Right lung (tissue), 10 donors: ENCODE data around the gene NTNG1. TPM values are rescaled to one million over a fixed set of nuclear protein-coding genes. Genes with fewer than 3 reads are reported as not detected.
A peak's percentile ranks its signal among the peaks of the same experiment; 100 is the strongest.
"Not testable (repeated sequence)": the region's sequence is repeated elsewhere in the genome, so short reads cannot be mapped to it uniquely, and the experiment has no call there.

ENCODE experiments used
- DNase-seq, 2 donors: peaks; one replicate each; pipeline ENCODE4 v3.0.0-alpha.2; 2013
- long read RNA-seq, 8 donors: transcript quantifications; one replicate each; lab custom pipeline, GENCODE V29; 2026
- polyA plus RNA-seq, 5 donors: library from polyadenylated mRNA; unstranded; fragments of 120-200 nt; gene quantifications; one replicate each; pipeline versions ENCODE4 v1.2.1 to v1.2.3, GENCODE V29; 2013; ENCODE audit warnings: inconsistent platforms in 1 of 5, low replicate concordance in 1 of 5; ENCODE audit not compliant: insufficient read length in 5 of 5, insufficient read depth in 1 of 5

NTNG1 gene
- polyA plus RNA-seq = 10 to 100 TPM; 20.7 to 28.0 (median 24.2) TPM
- long read RNA-seq, donor 1, partial matches to known transcripts = 0 of 1 reads
- long read RNA-seq, donor 1, other reads (novel, unspliced or antisense) = 0 of 1 reads
- long read RNA-seq, donor 2, partial matches to known transcripts = 0 of 2 reads
- long read RNA-seq, donor 2, other reads (novel, unspliced or antisense) = 0 of 2 reads
- long read RNA-seq, donor 3, full-length matches to known transcripts = 1 of 1 reads
- long read RNA-seq, donor 3, partial matches to known transcripts = 0 of 1 reads
- long read RNA-seq, donor 3, other reads (novel, unspliced or antisense) = 0 of 1 reads
- long read RNA-seq, donor 4 = 0 reads
- long read RNA-seq, donor 5, partial matches to known transcripts = 0 of 1 reads
- long read RNA-seq, donor 5, other reads (novel, unspliced or antisense) = 0 of 1 reads
- long read RNA-seq, donor 6, partial matches to known transcripts = 22 of 23 reads
- long read RNA-seq, donor 6, other reads (novel, unspliced or antisense) = 0 of 23 reads
- long read RNA-seq, donor 7, full-length matches to known transcripts = 2 of 2 reads
- long read RNA-seq, donor 7, partial matches to known transcripts = 0 of 2 reads
- long read RNA-seq, donor 7, other reads (novel, unspliced or antisense) = 0 of 2 reads
- long read RNA-seq, donor 8 = 0 reads

DNA sequence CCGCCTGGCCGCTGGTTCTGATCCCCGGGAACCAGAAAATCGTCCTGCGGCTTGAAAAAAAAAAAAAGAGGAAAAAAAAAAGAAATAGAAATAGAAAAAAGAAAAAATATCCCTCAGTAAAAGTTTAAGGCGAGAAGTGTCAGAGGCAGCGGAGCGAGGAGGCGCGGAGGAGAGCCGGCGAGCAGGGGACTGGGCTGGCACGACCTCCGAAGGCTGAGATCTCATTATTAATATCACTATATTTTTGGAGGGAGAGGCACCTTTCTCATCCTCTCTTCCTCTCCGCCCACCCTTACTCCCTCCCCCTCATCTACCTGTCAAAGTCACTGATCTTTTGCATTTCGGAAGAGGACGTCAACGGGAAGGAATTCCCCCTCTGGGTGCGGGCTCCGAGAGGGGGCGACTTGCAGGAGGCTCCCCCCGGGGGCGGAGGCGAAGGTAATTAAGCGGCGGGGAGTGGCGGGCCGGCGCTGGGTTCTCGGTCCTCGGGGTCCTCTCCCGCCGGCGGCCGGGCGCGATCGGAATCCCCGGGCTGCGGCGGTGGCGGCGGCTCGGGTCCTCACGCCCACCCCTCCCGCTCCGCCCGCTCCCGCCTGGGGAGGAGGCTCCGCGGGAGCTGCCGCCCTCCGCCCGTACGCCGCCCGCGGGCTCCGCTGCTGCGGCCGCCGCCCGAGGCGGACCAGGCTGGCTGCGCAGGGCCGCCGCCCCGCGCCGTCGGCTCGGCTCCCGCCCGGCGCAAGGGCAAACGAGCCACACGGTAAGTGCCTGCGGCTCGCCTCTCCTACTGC is at the start of gene NTNG1:
TSS of gene NTNG1 (plus strand) at position 337 of the 788 bp plus-strand sequence.
- peak in 1 of 2 donors; percentile 17 for DNase-seq

DNA sequence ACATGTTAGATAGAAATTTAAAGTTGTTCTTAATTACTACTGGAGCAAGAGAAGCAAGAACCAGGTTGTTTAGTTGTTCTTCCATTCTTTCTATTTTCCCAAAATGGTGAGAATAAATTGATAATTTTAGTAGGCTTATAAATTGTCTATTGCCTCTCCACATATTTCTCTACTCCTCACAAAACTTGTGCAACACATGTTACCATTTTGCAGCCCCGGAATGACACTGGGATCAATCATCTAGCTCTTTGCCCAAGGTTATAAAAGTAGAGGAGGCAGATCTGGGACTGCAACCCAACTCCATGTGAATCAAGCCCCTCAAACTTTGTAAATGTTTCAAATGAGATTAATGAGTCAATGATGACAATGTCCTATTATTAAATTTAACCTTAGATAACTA is 49.4 kb upstream of the NTNG1 start:
- DNase-seq = no peak

GRCh38 chr1:107093395-107093794 is 47.4 kb upstream of the NTNG1 start:
- DNase-seq = not testable (repeated sequence)

DNA sequence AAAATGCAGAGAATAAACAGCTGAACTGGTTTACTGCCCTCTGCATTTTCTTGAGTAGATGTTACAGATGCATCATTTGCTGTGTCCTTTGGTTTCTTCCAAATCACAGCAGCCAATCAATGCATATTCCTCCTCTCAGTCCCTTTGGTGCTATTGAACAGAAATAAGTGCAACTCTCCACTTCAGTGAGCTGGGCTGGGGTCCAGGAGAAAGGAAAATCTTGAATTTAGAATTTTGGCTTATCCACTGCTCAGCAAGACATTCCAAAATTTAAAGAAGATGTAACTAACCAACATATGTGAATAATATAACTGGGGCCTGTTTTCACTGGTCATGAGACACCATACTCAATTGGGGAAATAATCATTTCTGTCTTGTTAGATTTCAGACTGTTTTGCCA is 45.2 kb upstream of the NTNG1 start:
- no peak for DNase-seq

GRCh38 chr1:107096690-107097089 is 44.1 kb upstream of the NTNG1 start:
- no peak for DNase-seq

DNA sequence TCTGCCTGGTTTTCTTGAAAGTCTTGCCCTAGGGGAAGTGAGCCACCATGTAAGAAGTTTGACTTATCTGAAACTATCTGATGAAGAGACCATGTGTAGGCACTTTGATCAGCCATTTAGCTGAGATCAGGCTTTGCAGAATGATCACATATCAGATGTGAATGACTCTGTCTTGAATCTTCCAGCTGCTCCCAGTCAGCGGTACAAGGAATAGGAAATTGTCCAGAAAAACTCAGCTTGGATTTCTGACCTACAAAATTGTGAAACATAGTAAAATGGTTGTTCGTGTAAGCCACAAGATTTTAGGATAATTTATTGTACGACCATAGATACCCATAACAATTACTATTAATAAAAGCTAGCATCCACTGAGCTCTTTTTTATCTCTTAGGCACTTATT is 41.9 kb upstream of the NTNG1 start:
- DNase-seq = no peak

DNA sequence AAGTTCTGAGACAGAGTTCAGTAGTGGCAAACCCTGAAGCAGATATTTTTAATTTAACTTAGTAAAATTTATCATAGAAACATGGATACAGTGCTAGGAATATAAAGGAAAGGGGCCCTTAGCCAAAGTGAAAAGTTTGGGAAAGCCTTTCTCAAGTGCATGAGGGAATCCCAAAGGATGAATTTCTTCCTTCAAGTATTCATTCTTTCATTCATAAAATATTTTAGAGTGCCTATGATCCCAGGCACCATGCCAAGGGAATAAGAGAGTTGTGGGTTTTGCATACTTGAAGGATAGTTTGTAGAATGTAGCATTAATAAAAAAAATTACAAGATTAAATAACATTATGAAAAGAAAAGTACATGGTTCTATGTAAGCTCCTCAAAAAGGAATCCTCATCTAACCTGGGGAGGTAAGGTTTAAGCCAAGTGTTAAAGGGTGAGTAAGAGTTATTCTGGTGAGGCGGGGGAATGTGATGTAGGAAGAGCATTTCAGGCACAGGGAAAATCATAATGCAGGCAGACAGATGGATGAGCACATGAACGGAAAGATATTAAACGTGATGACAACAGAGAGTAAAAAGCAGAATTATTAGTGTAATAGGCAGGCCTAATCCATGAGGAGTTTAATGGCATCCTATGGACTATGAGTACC is 40.4 kb upstream of the NTNG1 start:
- DNase-seq = no peak

GRCh38 chr1:107105914-107106313 is 34.9 kb upstream of the NTNG1 start:
- DNase-seq = no peak

DNA sequence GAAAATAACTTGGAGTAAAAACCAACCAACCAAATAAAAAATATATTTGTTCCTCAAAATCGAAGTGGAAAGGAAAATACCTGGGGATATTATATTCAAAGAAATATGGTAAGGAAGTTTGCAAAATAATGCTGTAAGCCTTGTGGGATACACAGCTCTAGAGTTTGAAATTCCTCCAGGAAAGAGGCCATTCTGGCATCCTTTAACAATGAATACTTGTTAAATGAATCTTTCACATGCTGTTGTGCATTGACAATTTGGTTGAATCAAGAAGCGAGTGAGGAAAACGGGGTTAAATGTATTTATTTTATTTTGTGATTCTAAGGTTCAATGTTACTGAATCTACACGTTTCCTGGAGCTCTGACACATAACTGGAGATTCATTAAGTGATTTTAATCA is 30.5 kb upstream of the NTNG1 start:
- peak; percentile 74 to 83 for DNase-seq

DNA sequence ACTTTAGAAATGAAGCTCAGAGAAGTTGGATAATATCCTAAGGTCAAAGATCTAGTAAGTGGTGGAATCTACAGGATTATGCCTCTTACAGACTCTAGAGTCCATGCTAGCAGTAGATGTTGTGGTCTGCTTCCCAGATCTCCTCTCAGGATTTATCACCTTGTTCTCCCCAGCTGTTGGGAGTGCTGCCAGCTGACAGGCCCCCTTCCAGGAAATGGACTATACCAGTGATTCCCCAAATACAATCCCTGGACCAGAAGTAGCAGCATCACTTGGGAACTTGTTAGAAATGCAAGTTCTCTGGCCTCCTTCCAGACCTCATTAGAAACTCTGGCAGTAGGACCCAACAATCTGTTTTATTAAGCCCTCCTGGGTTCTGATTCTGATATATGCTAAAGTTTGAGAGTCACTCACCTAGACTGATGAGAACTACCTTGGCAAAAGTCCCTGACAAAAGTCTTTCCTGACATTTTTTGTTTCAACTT is 24.5 kb upstream of the NTNG1 start:
- no peak for DNase-seq

- DNase-seq = no peak
Measured at GRCh38 chr1:107122225-107122624, 18.6 kb upstream of the NTNG1 start.

- no peak for DNase-seq
Measured at GRCh38 chr1:107123741-107124140, 17.1 kb upstream of the NTNG1 start.

DNA sequence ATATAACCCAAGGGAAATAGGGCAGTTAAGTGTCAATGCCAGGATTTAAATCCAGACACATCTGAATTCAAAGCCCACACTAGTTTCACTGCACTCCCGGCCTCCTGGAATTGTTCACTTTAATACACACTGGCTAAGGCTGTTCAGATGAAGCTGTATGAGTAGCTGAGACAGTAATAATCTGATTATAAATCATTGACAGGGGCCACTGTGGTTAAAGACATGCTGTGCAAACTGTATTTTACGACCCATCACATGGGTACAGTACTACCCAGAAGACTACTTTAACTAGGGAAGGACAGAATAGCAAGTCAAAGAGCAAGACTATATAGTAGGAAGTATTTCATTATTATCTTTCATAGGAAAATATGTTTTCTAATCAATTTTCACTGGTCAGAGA is 16.1 kb upstream of the NTNG1 start:
- DNase-seq = no peak

- DNase-seq = no peak
Measured at GRCh38 chr1:107132195-107132594, 8.6 kb upstream of the NTNG1 start.

GRCh38 chr1:107132780-107133179 is 8.1 kb upstream of the NTNG1 start:
- no peak for DNase-seq

DNA sequence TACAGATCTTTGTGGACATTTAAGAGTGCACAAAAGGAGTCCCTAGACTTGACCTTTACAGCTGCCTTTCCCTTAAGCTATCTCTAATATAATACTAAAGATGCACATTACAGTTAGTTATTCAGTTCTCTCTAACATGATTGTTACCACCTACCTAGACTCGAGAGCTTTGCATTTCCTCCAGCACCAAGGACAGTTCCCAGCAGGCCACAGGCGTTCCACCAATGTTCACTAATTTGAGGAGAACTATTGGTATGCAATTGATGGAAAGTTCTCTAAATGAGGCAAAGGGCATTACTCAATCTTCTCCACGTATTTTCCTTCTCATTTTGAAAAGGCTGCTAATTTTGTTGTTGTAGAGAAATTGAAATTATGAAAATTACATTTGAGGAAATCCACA is 5.4 kb upstream of the NTNG1 start:
- no peak for DNase-seq

GRCh38 chr1:107138166-107138565 is 2.7 kb upstream of the NTNG1 start:
- no peak for DNase-seq

GRCh38 chr1:107138767-107139445 is 1.9 kb upstream of the NTNG1 start:
- DNase-seq = no peak

GRCh38 chr1:107139833-107140702 is 771 bp upstream of the NTNG1 start:
- peak; percentile 72 to 78 for DNase-seq

GRCh38 chr1:107141491-107142126 is 770 bp downstream of the NTNG1 start:
- no peak for DNase-seq
